ENCODE data around the gene PDZD2. TPM values are rescaled to one million over a fixed set of nuclear protein-coding genes. Genes with fewer than 3 reads are reported as not detected.

Gene PDZD2
- total RNA-seq, 4 donors from 2014 or later = 2.8 to 5.3 (median 4.0) TPM

GRCh38 chr5:31707329-31707728 is 68.4 kb downstream of the PDZD2 start:
- Histone ChIP-seq H3K4me1 (no peaks in the 10 kb centered on the region), H3K27me3 (no peaks in the 10 kb centered on the region), H3K27ac (no peak overlapping the region), H3K9me3 (no peaks in the 10 kb centered on the region), H3K4me3 (no peak overlapping the region), H3K36me3 (no peaks in the 10 kb centered on the region)
- ATAC-seq (no peak), DNase-seq (no peak)
- TF ChIP-seq CTCF (IDR thresholded peaks at IDR 0.05 in 4 of 5, conservative IDR thresholded peaks at IDR 0.05 in 1 of 5) (no peak), POLR2A (IDR thresholded peaks at IDR 0.05) (no peak)
- intact Hi-C loops (cut with DNase I; ENCODE audit: low total_unique reads) (no loop called here), in situ Hi-C loops (cut with MboI; ENCODE audit: low sequenced_read_pairs in 4 of 4) (no loop called here)

- intact Hi-C loops (cut with DNase I; ENCODE audit: low total_unique reads) = no loop called here
- ATAC-seq (no peak), DNase-seq (no peak)
- Histone ChIP-seq H3K9me3 (no peaks in the 10 kb centered on the region), H3K27ac (no peak overlapping the region), H3K4me3 (no peak overlapping the region), H3K27me3 (no peaks in the 10 kb centered on the region), H3K4me1 (no peaks in the 10 kb centered on the region), H3K36me3 (no peaks in the 10 kb centered on the region)
- in situ Hi-C loops (cut with MboI; ENCODE audit: low sequenced_read_pairs in 4 of 4) = no loop called here
- TF ChIP-seq CTCF (IDR thresholded peaks at IDR 0.05 in 4 of 5, conservative IDR thresholded peaks at IDR 0.05 in 1 of 5) = no peak
Observed at GRCh38 chr5:31708089-31708488, 69.2 kb downstream of the PDZD2 start.

GRCh38 chr5:31711363-31711762 is 72.4 kb downstream of the PDZD2 start:
- intact Hi-C loops (cut with DNase I; ENCODE audit: low total_unique reads) (no loop called here), in situ Hi-C loops (cut with MboI; ENCODE audit: low sequenced_read_pairs in 4 of 4) (no loop called here)
- Histone ChIP-seq H3K36me3 (no peaks in the 10 kb centered on the region), H3K4me3 (no peak overlapping the region), H3K27me3 (no peaks in the 10 kb centered on the region), H3K9me3 (no peaks in the 10 kb centered on the region), H3K27ac (no peak overlapping the region), H3K4me1 (no peaks in the 10 kb centered on the region)
- TF ChIP-seq POLR2A (IDR thresholded peaks at IDR 0.05) (no peak), CTCF (IDR thresholded peaks at IDR 0.05 in 4 of 5, conservative IDR thresholded peaks at IDR 0.05 in 1 of 5) (no peak)
- DNase-seq = no peak
- no peak for ATAC-seq

GRCh38 chr5:31711935-31712592 is 73.1 kb downstream of the PDZD2 start:
- Histone ChIP-seq H3K27ac (no peak overlapping the region), H3K9me3 (no peaks in the 10 kb centered on the region), H3K27me3 (no peaks in the 10 kb centered on the region), H3K4me3 (no peak overlapping the region), H3K4me1 (no peaks in the 10 kb centered on the region), H3K36me3 (no peaks in the 10 kb centered on the region)
- in situ Hi-C loops (cut with MboI; ENCODE audit: low sequenced_read_pairs in 4 of 4) (no loop called here), intact Hi-C loops (cut with DNase I; ENCODE audit: low total_unique reads) (no loop called here)
- DNase-seq = no peak
- ATAC-seq = no peak
- no peak for TF ChIP-seq POLR2A (IDR thresholded peaks at IDR 0.05)
- no peak for TF ChIP-seq CTCF (IDR thresholded peaks at IDR 0.05 in 4 of 5, conservative IDR thresholded peaks at IDR 0.05 in 1 of 5)

- no peak for ATAC-seq
- Histone ChIP-seq H3K27ac (no peak overlapping the region), H3K4me3 (no peak overlapping the region), H3K27me3 (no peaks in the 10 kb centered on the region), H3K9me3 (no peaks in the 10 kb centered on the region), H3K4me1 (no peaks in the 10 kb centered on the region), H3K36me3 (no peaks in the 10 kb centered on the region)
- in situ Hi-C loops (cut with MboI; ENCODE audit: low sequenced_read_pairs in 4 of 4) = no loop called here
- DNase-seq = no peak
- intact Hi-C loops (cut with DNase I; ENCODE audit: low total_unique reads) = no loop called here
- TF ChIP-seq CTCF (IDR thresholded peaks at IDR 0.05 in 4 of 5, conservative IDR thresholded peaks at IDR 0.05 in 1 of 5) (no peak), POLR2A (IDR thresholded peaks at IDR 0.05) (no peak)
Observed at GRCh38 chr5:31717561-31717960, 78.6 kb downstream of the PDZD2 start.

Data from gastrocnemius medialis (tissue), 4 donors.